ENCODE measurements around the gene SOX13.
"Not testable (repeated sequence)": the region's sequence is repeated elsewhere in the genome, so short reads cannot be mapped to it uniquely, and the experiment has no call there.

SOX13 gene

DNA sequence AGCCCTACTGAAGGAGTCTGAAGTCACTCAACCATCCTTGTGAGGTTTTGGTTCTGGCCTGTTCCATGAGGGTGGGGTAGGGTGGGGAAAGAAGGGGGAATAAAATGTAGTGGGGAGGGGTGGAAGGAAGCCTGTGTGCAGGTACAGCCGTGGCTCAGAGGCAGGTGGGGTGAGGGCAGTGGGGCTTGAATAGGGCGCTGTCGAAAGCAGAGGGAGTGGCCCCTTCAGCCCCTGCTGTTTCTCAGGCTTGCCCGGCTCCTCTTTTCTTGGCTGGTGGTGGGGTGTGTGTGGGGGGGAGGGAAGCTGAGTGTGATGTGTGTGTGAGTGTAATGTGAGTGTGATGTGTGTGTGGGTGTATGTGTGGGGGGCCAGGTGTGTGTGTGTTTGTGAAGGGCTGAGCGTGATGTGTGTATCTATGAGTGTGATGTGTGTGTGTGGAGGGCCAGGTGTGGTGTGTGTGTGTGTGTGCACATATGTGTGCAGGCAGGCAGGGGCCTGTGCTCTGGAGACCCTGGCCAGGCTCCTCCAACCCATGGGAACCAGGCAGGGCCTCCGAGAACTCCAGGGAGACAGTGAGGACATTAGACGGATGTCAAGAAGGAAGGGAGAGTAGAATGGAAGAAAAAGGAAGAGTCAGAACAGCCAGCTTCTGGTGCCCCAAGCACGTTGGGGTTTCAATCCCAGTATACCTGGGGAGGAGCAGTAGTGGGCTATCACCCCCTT, 9.0 kb downstream of the SOX13 start:
- no peak overlapping the region for H3K27ac ChIP-seq (ENCODE audit: low read depth, low read length)

DNA sequence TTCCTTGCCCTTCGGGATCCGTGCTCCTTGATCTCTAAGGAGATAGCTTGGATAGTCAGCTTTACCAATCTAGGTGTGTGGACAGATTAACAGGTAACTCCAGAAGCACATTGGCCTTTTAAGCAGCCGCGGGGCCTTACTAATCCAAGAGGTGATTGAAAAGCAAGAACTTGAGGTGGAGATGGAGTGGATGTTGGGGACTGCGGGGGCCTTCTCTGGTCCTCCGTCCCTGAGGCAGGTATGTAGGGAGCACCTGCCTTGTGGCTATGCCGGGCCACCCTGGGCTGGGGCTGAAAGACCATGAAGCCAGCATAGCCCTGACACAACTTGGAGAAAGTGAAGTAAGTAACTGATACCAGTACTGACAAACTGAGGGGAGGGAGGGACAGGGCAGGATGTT, 10.6 kb downstream of the SOX13 start:
- no peak overlapping the region for H3K4me3 ChIP-seq (ENCODE audit: low read length)
- peak overlapping the region; percentile 58 for H3K27ac ChIP-seq (ENCODE audit: low read depth, low read length)
- no peaks in the 10 kb centered on the region for H3K36me3 ChIP-seq (ENCODE audit: control insufficient read depth, insufficient read depth, low read length)
- peaks cover 35% of the 10 kb centered on the region for H3K4me1 ChIP-seq (ENCODE audit: control insufficient read depth, insufficient read depth, low read length)
- H3K9ac ChIP-seq (ENCODE audit: low read length), result no peak overlapping the region
- no peaks in the 10 kb centered on the region for H3K27me3 ChIP-seq (ENCODE audit: control insufficient read depth, insufficient read depth, low read length)

More for the DNA sequence above, 9.0 kb downstream of the SOX13 start:
- Histone ChIP-seq H3K4me1 (ENCODE audit: control insufficient read depth, insufficient read depth, low read length) (peaks cover 24% of the 10 kb centered on the region), H3K4me3 (ENCODE audit: low read length) (no peak overlapping the region), H3K36me3 (ENCODE audit: control insufficient read depth, insufficient read depth, low read length) (no peaks in the 10 kb centered on the region), H3K27me3 (ENCODE audit: control insufficient read depth, insufficient read depth, low read length) (no peaks in the 10 kb centered on the region), H3K9ac (ENCODE audit: low read length) (no peak overlapping the region)

DNA sequence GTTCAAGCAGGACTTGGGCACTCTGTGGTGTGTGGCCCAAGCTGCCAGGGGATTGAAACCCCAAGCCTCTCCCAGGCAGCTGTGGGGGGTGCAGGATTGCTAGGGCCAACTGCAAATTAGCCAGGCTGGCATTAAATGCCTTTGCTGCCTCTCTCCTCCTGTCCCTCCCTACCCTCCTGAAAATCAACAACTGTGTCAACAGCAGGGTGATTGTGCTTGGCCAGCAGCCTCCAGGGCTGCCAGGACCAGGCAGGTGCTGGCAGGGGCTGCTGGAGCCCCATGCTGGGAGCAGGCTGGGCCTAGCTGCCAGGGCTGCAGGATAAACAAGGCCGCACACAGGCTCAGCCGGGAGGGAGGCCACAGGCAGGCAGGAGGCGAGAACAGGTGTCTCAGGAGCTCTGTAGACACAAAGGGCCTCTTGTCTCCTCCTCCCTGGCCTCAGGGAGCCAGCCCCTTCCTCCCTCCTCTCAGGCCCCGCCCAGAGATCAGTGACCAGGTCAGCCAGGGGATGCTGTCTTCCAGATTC, 11.4 kb downstream of the SOX13 start:
- peaks cover 38% of the 10 kb centered on the region for H3K4me1 ChIP-seq (ENCODE audit: control insufficient read depth, insufficient read depth, low read length)
- peak overlapping the region; percentile 58 for H3K27ac ChIP-seq (ENCODE audit: low read depth, low read length)
- H3K4me3 ChIP-seq (ENCODE audit: low read length), result no peak overlapping the region
- no peaks in the 10 kb centered on the region for H3K36me3 ChIP-seq (ENCODE audit: control insufficient read depth, insufficient read depth, low read length)
- no peak overlapping the region for H3K9ac ChIP-seq (ENCODE audit: low read length)
- no peaks in the 10 kb centered on the region for H3K27me3 ChIP-seq (ENCODE audit: control insufficient read depth, insufficient read depth, low read length)

DNA sequence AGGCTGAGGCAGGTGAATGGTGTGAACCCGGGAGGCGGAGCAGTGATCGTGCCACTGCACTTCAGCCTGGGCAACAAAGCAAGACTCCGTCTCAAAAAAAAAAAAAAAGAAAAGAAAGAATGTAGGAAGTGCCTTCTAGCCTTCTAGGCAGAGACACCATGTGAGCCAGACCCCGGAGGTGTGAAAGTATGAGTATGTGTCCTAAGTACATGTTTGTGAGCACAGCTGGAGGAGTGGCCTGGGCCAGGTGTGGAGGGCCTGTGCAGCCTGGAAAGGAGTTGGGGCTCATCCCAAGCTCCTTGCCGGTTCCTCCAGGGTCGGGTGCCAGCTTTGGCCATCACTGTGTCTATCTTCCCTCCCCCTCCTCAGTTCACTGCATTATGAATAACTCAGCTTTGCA, 13.0 kb downstream of the SOX13 start:
- Histone ChIP-seq H3K4me1 (ENCODE audit: control insufficient read depth, insufficient read depth, low read length) (peaks cover 38% of the 10 kb centered on the region), H3K4me3 (ENCODE audit: low read length) (no peak overlapping the region), H3K9ac (ENCODE audit: low read length) (no peak overlapping the region), H3K27ac (ENCODE audit: low read depth, low read length) (peak overlapping the region; percentile 19), H3K36me3 (ENCODE audit: control insufficient read depth, insufficient read depth, low read length) (no peaks in the 10 kb centered on the region), H3K27me3 (ENCODE audit: control insufficient read depth, insufficient read depth, low read length) (no peaks in the 10 kb centered on the region)

DNA sequence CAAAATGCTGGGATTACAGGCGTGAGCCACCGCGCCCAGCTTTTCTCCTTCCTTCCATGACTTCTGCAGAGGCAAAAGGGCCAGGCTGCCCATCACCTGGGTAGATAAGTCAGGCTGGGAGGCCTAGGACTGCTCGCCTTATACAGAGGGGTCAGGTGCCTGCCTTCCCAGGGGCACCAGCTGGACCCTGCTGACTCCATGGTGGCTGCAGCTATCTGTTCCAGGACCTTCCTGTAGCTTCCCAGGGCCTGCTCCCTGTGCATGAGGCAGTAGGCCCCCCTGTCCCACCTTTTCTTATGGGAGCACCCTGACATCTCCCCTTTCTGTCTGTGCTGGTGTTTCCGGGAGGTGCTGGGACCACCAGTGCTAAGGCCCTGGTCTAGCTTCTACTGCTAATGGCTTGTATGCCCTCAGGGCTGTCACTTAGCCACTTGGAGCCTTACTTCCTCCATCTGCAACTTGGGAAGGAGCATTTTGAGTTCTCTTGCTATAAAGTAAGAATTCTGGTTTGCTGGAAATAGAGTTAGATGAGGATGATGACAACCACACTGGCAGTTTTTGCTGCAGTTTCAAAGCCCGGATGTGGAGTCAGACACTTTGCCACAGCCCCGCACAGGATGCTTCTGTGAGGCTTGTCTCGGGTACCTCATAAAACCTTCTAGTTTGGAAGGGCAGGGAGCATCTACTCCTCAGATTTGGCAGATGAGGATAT, 14.4 kb downstream of the SOX13 start:
- Histone ChIP-seq H3K9ac (ENCODE audit: low read length) (no peak overlapping the region), H3K27me3 (ENCODE audit: control insufficient read depth, insufficient read depth, low read length) (no peaks in the 10 kb centered on the region), H3K4me3 (ENCODE audit: low read length) (peak overlapping the region; percentile 6), H3K27ac (ENCODE audit: low read depth, low read length) (peak overlapping the region; percentile 98), H3K36me3 (ENCODE audit: control insufficient read depth, insufficient read depth, low read length) (no peaks in the 10 kb centered on the region), H3K4me1 (ENCODE audit: control insufficient read depth, insufficient read depth, low read length) (peaks cover 40% of the 10 kb centered on the region)

DNA sequence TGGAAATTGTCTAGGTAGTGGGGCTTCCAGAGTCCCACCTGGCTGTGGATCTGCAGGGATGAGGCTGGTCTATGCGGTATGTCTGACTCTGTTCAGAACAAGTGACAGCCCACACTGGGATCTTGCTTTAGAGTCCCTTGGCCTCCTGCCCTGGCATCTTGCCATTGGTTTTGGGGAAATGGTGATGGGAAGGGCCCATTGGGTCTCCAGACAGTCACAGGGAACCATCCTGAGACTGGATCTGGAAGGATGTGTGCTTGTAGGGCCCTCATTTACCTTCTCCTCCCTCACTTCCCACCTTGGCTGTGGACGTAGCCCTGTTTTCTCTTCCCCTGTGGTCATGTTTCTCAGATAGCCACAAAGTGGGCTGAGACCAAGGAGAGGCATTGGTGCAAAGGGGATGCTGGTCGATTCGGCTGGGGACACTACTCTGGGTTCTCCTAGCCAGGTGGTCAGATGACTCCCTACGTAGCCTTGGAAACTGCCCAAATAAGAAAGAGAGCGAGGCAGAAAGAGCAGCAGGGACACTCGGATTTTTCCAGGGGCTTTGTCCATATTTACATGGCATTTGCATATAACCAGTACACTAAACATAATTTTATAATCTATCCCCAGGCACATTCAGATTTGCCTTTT, 15.1 kb downstream of the SOX13 start:
- Histone ChIP-seq H3K4me1 (ENCODE audit: control insufficient read depth, insufficient read depth, low read length) (peaks cover 40% of the 10 kb centered on the region), H3K27ac (ENCODE audit: low read depth, low read length) (peak overlapping the region; percentile 98), H3K4me3 (ENCODE audit: low read length) (peak overlapping the region; percentile 44), H3K36me3 (ENCODE audit: control insufficient read depth, insufficient read depth, low read length) (no peaks in the 10 kb centered on the region), H3K9ac (ENCODE audit: low read length) (no peak overlapping the region), H3K27me3 (ENCODE audit: control insufficient read depth, insufficient read depth, low read length) (no peaks in the 10 kb centered on the region)

DNA sequence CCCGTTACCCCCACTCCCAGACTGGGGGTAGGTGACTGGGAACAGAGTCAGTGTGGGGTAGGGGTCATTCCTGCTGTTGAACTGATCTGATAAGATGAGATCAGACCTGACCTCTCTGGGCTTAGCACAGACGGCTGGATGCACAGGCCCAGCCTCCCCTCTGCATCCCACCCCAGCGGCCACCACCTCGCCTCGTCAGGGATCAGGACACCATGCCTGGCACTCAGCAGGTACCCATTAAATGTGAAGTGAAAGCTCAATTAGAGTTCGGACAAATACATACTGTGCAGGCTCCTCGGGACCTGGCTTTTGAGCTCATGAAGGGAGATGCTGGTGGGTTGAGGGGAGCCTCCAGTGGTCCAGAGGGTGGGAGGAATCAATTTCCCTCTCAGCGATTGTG, 15.7 kb downstream of the SOX13 start:
- H3K27ac ChIP-seq (ENCODE audit: low read depth, low read length), result peak overlapping the region; percentile 98
- H3K27me3 ChIP-seq (ENCODE audit: control insufficient read depth, insufficient read depth, low read length), result no peaks in the 10 kb centered on the region
- H3K4me3 ChIP-seq (ENCODE audit: low read length), result peak overlapping the region; percentile 44
- no peaks in the 10 kb centered on the region for H3K36me3 ChIP-seq (ENCODE audit: control insufficient read depth, insufficient read depth, low read length)
- no peak overlapping the region for H3K9ac ChIP-seq (ENCODE audit: low read length)
- H3K4me1 ChIP-seq (ENCODE audit: control insufficient read depth, insufficient read depth, low read length), result peaks cover 40% of the 10 kb centered on the region

DNA sequence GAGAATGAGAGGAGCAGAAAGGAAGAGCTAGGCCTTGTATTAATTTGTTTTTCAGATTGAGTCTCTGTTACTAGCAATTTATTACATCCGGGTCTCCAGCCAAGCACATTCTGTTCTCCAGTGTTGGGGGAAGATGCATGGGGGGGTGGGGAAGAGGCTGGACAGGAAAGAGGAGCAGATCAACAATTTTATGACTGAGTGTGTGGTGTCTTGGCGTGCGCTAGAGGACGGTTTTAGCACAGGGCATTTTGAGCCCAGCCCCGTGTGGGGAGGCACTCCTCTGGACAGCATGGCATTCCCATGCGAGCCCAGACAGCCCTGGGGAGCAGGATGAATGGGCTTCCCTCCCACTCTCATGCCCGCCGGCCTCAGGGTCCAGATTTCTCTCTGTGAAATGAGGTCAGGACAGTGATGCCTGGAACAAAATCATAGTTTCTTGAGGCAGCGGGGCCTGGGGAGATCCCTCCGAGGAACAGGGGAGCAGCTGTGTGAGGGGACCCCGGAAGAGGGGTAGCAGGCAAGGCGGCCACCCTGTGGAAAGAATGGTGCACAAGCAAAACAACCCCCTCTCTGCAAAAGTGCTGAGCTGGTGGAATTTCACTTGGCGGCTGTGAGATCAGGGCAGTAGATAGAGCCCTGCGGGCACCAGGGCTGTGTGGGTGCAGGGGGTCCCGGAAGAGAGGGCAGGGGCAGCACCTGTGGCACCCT, 16.3 kb downstream of the SOX13 start:
- no peaks in the 10 kb centered on the region for H3K36me3 ChIP-seq (ENCODE audit: control insufficient read depth, insufficient read depth, low read length)
- peaks cover 39% of the 10 kb centered on the region for H3K4me1 ChIP-seq (ENCODE audit: control insufficient read depth, insufficient read depth, low read length)
- peak overlapping the region; percentile 98 for H3K27ac ChIP-seq (ENCODE audit: low read depth, low read length)
- H3K4me3 ChIP-seq (ENCODE audit: low read length), result peak overlapping the region; percentile 44
- no peak overlapping the region for H3K9ac ChIP-seq (ENCODE audit: low read length)
- no peaks in the 10 kb centered on the region for H3K27me3 ChIP-seq (ENCODE audit: control insufficient read depth, insufficient read depth, low read length)

DNA sequence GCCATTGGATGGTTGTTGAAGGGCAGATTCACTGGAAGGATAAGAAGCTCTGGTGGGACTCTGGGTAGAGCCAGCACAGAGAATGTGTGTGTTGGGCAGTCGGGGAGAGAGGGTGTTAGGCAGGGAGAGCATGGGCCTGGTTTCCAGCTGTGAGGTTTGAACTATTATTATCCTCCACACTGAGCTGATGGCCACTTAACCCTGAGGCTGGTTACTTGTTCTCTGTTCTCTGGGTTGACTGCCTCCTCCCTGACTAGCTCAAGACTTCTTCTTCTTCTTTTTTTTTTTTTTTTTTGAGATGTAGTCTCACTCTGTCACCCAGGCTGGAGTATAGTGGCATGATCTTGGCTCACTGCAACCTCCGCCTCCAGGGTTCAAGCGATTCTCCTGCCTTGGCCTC, 17.2 kb downstream of the SOX13 start:
- not testable (repeated sequence) for H3K4me3 ChIP-seq (ENCODE audit: low read length); H3K9ac ChIP-seq (ENCODE audit: low read length); H3K36me3 ChIP-seq (ENCODE audit: control insufficient read depth, insufficient read depth, low read length); H3K27me3 ChIP-seq (ENCODE audit: control insufficient read depth, insufficient read depth, low read length)
- H3K4me1 ChIP-seq (ENCODE audit: control insufficient read depth, insufficient read depth, low read length), result peaks cover 31% of the 10 kb centered on the region
- H3K27ac ChIP-seq (ENCODE audit: low read depth, low read length), result peak overlapping the region; percentile 98

DNA sequence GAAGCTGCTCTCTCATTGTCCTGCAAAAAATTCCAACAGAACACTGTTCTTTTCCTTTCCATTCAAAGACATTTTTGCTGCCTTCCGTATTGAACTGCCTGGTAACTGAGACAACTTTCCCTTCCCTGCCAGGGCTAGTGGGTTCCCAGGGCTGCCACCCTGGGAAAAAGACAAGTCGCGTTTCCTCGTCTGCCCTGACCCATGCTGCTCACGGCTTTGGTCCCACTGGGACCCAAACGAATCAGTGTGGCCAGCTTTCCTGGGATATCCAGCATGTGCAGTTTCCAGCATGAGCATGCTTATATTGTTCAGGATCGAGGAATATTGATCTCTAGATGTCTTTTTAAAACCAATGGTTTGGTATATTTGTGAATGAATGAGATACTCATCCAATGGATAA, 18.2 kb downstream of the SOX13 start:
- peaks cover 31% of the 10 kb centered on the region for H3K4me1 ChIP-seq (ENCODE audit: control insufficient read depth, insufficient read depth, low read length)
- H3K27me3 ChIP-seq (ENCODE audit: control insufficient read depth, insufficient read depth, low read length), result no peaks in the 10 kb centered on the region
- no peak overlapping the region for H3K27ac ChIP-seq (ENCODE audit: low read depth, low read length)
- H3K36me3 ChIP-seq (ENCODE audit: control insufficient read depth, insufficient read depth, low read length), result no peaks in the 10 kb centered on the region
- H3K4me3 ChIP-seq (ENCODE audit: low read length), result no peak overlapping the region
- H3K9ac ChIP-seq (ENCODE audit: low read length), result no peak overlapping the region

DNA sequence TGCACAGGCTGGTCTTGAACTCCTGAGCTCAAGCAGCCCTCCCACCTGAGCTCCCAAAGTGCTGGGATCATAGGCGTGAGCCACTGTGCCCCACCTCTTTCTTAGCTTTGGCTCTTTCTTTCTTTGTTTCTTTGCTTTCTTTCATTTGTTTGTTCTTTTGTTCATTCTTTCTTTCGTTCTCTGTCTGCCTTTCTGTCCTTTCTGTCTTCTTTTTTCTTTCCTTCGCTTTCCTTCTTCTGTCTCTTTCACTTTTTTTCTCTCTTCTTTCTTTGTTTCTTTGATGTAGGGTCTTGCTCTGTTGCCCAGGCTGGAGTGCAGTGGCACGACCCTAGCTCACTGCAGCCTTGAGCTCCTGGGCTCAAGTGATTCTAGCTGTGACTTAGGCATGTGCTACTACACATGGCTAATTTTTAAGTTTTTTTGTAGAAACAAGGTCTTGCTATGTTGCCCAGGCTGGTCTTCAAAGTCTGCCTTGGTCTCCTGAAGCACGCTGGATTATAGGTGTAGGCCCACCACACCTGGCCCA, 18.9 kb downstream of the SOX13 start:
- H3K4me3 ChIP-seq (ENCODE audit: low read length), result no peak overlapping the region
- H3K36me3 ChIP-seq (ENCODE audit: control insufficient read depth, insufficient read depth, low read length), result no peaks in the 10 kb centered on the region
- no peak overlapping the region for H3K27ac ChIP-seq (ENCODE audit: low read depth, low read length)
- peaks cover 31% of the 10 kb centered on the region for H3K4me1 ChIP-seq (ENCODE audit: control insufficient read depth, insufficient read depth, low read length)
- H3K9ac ChIP-seq (ENCODE audit: low read length), result no peak overlapping the region
- H3K27me3 ChIP-seq (ENCODE audit: control insufficient read depth, insufficient read depth, low read length), result no peaks in the 10 kb centered on the region
